ENCODE results near the gene B3GALT6.

The B3GALT6 gene

DNA sequence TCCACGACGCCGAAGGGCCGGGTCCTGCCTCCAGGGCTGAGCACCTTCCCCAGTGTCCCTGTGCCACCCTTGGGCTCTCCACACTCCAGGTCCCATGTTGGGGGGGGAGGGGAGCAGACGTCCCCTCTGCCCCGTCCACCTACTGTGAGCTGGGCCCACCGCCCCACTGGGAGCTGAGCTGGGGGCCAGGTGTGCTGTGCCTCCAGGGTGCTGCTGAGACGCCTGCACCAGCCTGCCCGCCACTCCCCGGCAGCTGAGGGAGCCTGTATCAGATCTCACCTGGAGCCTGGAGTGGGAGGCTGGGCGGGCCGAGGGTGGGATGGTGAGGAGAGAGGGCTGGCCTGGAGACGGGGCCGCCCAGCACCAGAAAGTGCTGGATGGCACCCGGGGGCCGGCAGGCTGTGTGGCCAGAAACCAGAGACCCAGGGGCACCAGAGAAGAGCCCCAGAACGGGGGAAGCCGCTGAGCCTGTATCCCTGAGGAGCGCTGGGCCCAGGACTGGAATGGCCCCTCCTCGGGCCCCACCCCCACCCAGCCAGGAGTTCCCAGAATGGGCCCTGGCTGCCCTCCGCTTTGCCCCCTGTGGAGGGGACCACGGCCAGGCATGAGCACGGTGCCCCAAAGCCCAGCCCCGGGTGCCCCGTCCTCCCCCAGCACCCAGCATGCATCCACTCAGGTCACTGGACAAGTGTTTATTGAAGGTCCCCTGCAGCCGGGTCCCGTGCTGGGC, 29.0 kb upstream of the B3GALT6 start:
- no peak for DNase-seq

DNA sequence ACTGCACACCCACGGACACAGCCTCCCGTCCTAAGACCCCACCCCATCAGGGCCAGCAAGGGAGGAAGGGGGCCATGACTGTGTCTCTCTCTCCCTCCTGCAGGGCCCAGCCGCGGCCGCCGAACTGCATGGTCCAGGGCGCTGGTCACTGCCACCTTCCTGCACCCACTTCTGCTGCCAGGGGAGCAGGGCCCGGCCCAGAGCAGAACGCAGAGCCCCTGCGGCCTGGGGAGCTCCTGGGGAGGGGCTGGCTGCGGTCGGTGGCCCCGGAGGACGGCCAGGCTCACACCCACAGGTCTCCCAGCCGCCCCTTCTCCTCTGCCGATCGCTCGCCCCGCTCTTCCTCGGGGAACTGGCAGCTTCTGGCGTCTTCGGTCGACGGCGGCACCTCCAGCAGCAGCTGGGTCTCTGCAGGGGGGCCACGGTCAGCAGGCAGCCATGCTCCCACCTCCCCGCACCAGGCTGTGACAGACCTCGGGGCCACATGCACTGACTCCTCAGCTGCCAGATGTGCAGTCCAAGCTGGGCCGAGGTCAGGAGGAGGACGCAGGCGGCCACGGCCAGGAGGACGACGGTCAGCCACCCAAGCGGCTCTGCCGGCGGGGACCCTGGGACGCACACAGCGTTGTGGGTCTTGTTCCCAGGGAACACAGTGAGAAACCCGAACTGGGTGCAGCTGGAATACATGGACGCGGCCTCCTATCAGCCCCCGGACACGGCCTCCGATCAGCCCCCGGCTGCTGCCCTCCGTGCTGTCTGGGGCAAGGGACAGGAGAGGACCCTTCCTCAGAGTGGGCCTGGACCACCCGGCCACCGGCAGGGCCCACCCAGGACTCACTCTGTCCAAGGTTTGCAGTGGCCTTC, 28.2 kb upstream of the B3GALT6 start:
- no peak for DNase-seq

DNA sequence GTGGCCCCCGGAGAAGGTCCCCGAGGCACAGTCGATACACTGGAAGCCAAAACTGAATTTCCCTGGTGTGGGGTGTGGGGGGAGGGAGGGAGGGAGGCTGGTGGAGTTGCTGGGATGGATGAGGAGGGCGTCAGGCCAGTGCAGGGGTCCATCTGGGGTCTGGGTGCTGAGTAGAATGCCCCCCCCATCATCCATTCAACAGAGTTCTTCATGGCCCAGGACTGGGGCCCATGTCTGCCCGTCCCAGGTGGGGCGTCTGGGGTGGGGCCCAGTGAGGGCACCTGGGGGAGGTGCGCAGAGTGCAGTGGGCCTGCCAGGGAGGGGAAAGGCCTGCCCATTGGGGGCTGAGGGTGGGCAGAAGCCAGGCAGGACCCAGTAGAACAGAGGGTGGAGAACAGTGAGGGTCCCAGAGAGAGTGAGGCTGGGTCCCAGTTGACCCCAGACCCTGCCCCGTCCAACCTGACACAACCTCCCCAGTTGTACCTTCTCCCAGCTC, 27.6 kb upstream of the B3GALT6 start:
- DNase-seq, result no peak

DNA sequence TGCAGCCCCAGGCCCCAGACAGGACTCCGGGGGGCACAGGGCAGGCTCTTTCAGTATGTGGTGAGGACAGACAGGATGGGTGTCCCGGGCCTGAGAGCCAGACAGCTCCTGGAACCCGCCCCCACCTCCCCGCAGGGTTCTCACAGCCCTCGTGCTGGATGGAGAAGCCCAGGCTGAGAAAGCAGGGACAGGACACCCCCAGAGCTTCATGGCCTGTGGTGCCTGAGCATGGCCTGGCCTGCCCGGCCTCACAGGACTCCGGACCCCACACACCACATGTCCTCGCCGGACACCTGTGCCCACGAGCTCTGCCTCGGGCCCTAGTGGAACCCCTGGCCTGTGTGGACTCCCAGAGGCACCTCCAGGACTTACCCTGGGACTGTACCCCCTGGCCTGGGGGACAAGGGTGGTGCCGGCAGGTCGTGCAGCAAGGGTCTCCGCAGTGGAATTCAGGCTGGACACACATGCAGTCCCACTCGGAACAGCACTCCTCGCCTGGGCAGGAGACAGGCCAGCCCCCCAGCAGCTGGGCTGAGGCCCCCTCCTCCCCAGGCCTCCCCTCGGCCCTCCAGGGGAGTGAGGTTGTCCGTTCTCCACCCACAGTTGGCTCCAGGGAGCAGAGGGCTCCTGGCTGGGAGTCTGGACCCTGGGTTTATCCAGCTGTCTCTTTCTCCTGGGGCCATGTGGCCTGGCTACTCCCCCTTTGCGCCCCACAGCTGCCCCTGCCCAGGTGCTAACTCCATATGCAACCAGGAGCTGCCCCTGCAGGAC, 26.9 kb upstream of the B3GALT6 start:
- DNase-seq, result no peak

DNA sequence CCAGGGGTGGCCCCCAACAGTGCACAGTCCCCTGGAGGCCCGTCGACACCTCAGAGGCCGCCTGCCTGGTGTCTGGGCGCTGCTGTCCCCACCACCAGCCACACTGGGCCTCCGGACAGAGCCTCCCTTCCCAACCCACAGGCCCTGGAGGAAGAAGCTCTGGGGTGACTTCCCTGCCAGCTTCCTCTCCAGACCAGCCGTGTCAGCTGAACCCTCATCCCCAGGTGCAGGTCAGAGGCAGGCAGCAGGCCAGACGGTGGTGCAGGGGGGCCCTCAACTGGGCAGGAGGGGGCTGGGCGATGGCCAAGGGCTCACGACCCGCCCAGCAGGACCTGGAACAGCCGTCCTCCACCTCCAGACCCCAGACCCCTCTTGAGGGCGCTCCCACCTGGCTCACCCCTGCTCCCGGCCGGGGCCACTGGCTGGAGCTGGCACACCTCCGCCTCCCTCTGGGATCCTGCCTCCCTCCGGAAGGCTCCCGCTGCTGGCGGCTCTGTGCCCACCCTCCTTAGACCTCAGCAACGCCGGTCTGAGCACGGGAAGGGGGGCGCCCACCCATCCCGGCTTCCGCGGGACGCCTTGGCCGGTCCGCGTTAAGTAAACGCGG, 26.2 kb upstream of the B3GALT6 start:
- DNase-seq, result no peak

DNA sequence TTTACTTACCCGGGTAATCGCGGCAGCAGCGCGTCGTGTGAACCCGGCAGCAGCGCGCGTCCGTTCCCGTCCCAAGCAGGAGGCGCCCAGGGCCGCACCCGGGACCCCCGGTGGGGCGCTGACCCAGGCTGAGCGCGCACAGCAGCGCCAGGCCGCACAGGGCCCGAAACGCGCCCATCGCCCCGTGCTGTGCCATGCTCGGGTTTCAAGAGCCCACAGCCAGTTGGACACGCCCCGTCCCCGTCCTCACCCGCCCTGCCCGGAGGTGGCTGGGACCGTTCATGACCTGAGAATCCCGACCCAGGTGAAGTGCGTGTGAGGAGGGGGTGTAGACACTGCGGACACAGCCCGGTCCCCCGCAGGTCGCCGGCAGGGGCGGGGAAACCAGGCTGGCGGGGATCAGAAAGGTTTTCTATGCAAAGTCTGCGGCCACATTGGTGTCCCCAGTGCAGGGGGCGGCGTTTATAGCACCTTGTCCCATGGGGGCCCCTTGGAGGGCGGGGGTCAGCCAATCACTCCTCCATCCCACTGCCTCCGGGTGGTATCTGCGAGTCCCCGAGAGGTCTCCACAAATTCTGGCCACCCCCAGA, 25.6 kb upstream of the B3GALT6 start, which contains the start of gene TNFRSF18:
Gene TNFRSF18 (minus strand): TSS at position 217 of the 590 bp plus-strand sequence. CDS start 21 bp downstream, at position 196.
- DNase-seq, result no peak

DNA sequence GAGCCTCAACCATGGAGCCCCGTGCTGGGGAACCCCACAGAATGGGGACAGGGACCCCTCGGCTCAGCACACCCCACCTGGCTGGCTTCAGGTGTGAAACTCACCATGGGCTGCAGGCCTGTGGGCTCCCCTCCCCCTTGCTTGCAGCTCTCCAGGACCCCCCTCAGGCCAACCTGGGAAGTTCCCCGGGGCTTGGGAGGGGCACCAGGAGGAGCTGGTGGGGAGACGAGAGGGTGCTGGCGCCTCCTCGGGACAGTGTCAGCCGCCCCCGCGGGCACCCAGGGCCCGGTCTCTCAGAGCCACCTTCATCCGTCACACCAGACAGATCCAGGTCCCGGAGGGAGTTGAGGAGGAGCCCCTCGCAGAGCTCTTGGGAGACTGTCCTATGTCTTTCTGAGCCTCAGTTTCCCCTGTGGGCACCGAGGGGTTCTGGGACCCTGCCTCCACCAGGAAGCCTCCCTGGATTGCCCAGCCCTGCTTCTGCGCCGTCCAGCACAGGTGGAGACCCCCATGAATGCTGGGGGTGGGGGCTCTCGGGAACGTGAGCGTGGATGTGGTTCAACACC, 25.0 kb upstream of the B3GALT6 start:
- no peak for DNase-seq

DNA sequence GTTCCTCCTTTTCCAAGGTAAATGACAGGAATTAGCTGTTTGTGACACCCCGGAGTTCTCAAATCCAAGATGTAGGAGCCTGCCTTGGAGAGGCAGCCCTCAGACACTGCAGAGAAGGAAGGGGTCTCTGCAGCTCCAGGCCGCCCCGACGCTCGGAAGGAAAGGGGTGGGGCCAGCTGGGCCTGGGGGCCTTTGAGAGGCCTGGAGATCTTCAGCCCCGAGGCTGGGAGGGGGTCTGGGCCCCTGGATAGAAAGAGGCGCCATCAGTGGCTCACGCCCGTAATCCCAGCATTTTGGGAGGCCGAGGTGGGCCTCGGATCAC, 24.5 kb upstream of the B3GALT6 start:
- no peak for DNase-seq

DNA sequence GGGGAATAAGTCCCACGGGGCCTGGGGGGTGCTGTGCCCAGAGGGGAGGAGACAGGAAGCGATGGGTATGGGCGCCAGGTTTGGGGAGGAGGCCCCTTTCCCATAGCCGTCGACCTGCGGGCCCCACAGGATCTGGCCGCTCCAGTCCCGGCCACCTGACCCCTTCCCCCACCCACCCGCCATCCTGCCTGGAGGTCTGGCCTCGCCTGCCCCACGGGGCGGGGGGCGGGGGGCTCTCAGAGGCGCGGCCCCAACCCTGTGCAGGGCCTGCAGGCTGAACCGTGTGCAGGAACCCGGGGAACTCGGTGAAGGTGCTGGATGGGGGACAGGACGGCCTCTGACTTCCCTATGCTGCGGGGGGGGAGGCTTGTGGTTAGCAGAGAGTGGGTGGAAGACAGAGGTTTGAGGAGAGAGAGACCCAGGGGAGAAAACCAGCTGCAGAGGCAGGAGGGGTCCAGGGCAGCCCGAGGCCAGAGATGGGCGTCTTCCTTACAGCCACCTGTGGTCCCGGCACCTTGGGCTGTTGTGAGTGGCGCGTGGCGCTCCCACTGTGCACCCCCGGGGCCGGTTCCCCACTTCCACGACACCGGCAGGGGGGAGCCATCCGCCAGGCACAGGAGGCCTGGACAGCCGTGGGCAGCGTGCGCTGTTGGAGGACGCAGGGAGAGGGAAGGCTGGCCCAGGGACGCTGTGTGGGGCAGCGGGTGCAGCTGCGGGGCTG, 23.2 kb upstream of the B3GALT6 start:
- no peak for DNase-seq

DNA sequence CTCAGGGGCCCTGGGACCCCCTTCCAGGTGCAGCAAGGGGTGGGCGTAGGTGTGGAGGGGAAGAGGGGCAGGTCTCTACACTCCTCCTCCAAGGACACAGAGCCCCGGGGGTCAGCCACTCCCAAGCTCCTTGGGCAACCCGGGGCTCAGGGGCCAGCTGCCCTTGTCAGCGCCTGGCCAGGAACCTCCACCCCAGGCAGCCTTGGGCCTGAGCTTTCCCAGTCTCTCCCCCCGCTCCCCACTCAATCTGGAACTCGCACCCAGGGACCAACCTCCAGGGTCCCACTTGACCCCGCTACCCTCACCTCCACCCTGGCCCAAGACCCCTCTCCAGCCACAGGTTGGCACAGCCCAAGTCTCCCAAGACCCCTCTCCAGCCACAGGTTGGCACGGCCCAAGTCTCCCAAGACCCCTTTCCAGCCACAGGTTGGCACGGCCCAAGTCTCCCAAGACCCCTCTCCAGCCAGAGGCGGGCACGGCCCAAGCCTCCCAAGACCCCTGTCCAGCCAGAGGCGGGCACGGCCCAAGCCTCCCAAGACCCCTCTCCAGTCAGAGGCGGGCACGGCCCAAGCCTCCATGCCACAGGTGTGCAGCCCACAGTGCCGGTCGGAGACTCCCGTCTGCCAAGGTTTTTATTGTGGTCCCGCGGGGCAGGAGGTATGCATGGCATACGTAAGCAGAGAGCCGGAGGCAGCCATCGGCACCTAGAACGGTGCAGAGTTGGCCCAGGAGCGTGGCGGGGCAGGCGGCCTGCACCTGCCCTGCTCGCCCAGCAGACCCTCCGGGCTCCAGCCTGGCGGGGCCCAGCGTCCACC, 21.1 kb upstream of the B3GALT6 start:
- no peak for DNase-seq

DNA sequence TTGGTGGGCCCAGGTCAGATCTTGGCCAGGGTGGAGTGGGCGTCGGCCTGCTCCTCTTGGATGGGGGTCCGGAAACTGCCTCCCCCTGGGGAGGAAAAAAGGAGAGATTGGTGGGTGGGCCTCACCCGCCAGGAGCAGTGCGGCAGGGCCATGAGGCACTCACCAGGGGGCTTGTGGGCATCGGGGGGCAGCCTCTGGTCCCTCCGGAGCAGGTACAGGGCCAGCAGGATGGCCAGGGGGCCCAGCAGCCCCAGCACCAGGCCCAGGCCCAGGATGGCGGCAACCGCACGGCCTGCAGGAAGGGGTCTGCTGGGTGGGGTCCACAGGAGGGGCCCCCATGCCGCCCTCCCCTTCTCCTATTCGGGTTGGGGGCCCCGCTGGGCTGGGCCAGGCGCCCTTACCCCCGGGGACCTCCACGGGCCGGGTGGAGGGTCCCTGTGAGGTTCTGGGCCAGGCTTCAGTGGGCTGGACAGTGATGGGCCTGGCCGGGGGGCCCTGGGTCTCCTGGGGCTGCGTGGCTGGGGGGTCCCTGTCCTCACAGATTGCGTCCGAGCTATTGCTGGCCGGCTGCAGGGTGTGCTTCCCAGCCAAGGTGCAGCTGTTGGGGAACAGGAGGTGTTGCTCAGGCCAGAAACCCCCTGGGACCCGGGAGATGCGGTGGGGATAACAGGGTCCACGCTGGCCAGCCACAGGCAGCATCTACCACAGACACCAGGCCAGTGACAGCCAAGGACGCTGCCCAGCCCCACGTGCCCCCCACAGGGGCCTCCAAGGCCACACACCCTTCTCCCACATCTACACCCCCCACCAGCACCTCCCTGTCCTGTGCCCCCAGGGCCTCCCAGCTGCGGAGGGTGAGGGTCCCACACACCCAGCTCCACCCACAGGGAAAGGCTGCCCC, 20.2 kb upstream of the B3GALT6 start:
- no peak for DNase-seq

DNA sequence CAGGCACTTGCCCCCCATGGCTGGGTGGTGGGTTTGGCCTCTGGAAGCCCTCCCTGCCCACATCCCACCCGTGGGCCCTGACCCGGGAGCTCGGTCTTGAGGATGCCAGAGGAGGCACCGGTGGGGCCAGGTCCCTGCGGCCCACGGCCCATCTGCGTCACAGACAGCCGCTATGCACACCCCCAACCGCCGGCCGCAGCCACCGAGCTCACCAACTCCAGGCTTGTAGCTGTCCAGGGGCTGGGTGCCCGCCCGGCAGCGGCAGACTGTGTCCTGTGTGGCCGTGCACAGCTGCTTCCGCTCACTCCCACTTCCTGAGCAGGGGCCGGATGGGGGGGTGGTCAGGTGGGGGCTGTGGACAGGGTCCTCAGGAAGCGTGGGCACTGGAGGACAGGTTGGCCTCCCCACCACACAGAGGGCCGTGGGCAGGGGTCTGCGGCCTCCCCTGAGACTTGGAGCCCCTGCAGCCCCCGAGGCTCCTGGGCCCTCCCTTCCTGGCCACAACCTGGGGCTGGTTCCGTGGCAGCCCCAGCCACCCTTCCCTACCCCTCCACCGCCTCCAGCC, 19.2 kb upstream of the B3GALT6 start:
- DNase-seq, result peak; percentile 70

DNA sequence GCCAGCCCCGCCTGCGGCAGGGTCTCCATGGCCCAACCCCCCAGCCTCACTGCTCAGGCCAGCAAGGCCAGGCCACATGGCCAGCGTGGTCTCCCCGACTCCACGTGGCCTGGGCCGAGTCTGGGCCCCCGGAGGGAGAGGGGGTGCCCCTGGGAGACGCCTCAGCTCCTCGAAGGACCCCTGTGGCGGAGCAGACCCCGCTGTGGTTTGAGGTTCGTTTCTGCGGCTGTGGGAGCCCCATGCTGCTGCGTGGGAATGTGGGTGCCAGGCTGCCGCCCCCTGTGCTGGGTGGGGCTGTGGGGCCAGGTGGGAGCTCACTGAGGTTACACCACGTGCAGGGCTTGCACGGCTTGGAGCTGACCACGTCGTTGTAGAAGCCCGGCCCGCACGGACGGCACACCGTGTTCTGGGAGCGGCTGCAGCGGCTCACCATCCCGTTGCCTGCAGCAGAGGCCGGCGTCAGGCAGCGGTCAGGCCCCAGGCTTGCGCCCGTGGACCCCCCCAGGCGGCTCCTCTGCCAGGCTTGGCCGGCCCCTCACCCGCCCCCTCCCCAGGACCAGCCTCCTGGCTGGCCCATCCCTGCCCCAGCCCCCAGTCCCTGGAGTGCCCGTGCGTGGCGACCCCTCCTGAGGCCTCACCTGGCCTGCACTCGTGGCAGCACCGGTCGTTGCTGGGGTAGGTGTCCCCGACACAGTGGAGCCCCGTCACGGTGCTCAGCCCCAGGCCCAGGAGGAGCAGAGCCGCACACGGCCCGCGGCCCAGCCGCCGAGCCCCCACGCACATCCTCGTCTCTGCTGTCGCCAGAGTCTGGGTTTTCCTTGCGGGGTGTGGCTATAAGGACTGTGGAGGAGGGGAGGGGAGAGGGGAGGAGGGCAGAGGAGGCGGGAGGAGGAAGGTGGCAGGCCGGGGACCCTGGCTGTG, 18.4 kb upstream of the B3GALT6 start, which contains the start of gene TNFRSF4:
Gene TNFRSF4 (minus strand): TSS at position 809 of the 921 bp plus-strand sequence. CDS start 26 bp downstream, at position 783.
- peak; percentile 45 for DNase-seq

DNA sequence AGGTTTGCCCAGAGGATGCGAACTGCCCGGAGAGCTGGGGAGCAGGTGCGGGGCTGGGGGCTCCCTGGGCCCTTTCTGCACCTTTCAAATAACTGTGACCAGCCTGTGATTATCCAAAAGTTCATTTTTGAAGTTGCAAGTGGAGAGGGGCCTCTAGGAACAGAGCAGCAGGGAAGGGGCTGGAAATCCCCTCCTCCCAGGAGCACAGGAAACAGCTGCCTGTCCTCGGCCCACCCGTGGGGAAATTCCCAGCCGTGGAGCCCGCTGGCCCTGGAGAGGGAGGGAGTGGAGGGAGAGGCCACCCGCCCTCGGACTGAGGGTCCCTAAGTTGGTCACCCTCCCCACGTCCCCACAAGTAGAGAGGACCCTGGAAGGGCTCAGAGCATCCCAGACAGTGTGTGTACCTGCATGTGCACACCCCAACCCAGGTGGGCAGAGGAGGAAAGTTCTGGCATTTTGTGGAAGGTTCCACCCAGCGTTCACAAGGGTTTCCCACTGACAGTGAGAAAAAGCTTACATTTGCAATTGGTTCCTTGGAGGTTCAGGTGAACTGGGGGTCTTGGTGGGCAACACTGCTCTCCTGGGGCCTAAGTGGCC, 16.9 kb upstream of the B3GALT6 start:
- DNase-seq, result no peak

DNA sequence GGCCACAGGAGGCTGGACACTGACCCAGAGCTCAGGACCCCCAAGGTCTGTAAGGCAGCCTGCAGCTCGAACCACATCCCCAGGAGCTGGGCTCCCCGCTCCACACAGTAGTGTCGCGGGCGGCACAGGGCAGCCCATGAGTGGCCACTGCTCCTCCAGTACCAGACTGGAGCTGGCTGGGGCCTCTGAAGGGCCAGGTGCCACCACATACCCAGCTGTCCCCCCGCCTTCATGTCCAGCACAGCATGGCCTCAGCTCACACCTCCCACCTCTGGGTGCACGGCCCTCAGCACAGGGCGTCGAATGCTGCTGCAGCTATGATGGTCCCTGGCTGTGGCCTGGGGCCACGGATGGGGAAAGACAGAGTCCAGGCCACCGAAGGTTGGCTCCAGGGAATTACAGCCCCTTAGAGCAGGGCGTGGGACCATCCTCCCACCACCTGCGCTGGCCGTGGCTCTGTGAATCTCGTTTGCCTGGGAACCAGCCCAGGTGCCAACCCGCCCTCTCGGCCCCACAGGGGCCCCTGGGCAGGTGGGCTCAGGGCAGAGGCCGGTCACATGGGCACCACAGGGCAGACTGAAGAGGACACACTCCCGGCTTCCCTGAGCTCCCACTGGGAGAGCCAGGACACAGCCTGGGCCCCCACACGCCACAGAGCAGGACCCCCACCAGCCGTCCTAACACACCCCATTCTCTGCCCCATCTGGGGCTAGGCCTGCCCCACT, 16.0 kb upstream of the B3GALT6 start:
- DNase-seq, result no peak
